ENCODE data around the gene POU6F2.
A peak's percentile ranks its signal among the peaks of the same experiment; 100 is the strongest.

Gene POU6F2

DNA sequence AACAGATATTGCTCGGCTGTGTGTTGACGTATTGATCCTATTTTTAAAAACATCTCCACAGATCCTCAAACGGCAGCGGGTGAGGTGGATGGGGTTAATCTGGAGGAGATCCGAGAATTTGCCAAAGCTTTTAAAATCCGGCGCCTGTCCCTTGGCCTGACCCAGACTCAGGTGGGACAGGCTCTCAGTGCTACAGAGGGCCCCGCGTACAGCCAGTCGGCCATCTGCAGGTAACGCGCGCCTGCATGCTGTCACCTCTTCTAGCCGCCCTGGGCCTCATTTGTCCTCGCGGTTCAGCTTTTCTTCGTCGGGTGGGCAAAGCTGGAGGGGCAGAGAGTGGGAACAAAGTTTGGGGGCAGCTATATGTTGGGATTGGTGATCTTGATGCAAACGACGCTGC lies 482.8 kb downstream of the POU6F2 start:
- DNase-seq: no peak

DNA sequence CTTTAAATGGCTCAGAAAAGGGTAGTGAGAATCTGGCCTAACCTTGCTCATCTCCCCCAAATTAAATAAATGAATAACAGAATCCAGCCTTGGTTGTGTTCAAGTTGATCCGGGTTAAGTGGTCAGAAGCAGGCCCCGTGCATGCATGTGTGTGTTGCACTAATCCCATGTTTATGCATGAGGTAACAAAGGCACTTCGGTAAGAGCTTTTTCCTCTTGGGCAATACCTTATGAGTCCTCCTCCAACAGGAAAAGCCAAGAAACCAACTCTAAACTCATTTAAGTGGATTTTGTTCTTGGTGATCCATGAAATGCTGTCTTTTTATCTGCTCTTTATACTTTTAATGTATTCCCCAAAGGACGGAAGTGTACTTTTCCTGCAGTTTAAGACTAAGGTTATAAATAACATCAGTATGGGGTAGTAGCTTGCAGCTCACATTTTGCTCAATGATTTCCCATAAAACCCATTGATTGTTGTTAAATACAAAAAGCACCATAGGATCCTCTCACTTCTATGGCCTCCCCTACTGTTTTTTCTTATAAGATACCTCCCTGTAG lies 483.6 kb downstream of the POU6F2 start:
- DNase-seq: no peak

DNA sequence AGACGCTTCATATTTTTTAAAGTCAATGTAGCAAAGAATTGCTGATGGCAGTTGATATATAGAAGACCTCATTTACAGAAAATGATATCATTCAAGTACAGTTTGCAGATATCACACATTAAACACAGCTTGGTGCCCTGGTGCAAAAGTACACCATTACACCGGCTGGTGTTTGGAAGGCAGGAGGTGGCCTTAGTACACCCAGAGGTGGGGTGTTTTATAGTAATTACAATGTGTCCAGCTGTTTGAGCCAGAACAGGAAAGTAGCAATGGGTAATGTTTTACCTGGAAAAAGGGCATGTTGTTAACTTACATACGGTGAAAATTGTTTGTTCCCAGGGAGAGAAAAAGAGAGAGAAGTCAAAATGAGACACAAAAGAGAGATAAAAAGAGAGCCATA lies 485.5 kb downstream of the POU6F2 start:
- no peak for DNase-seq

DNA sequence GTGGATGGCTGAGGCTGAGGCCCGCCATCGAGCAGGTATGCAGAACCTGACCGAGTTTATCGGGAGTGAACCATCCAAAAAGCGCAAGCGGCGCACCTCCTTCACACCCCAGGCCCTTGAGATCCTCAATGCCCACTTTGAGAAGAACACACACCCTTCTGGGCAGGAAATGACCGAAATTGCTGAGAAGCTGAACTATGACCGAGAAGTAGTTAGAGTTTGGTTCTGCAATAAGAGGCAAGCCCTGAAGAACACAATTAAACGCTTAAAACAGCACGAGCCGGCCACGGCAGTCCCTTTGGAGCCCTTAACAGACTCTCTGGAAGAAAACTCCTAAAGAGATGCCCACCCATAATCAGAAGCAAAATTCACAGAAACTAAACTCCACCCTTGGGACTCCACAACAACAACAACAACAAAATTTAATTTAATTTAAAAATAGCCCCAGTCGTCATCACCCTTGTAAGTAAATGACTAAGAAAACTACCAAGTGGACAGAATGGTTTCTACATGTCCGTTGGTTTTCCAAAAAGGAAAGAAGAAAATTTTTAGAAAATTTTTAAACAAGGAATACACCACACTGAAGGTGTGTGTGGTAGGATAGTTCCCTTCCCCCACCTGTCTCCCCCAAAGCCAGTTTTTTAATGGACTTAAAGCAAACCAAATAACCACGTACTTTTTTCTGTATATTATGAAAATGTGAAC lies 486.8 kb downstream of the POU6F2 start:
- DNase-seq: no peak

DNA sequence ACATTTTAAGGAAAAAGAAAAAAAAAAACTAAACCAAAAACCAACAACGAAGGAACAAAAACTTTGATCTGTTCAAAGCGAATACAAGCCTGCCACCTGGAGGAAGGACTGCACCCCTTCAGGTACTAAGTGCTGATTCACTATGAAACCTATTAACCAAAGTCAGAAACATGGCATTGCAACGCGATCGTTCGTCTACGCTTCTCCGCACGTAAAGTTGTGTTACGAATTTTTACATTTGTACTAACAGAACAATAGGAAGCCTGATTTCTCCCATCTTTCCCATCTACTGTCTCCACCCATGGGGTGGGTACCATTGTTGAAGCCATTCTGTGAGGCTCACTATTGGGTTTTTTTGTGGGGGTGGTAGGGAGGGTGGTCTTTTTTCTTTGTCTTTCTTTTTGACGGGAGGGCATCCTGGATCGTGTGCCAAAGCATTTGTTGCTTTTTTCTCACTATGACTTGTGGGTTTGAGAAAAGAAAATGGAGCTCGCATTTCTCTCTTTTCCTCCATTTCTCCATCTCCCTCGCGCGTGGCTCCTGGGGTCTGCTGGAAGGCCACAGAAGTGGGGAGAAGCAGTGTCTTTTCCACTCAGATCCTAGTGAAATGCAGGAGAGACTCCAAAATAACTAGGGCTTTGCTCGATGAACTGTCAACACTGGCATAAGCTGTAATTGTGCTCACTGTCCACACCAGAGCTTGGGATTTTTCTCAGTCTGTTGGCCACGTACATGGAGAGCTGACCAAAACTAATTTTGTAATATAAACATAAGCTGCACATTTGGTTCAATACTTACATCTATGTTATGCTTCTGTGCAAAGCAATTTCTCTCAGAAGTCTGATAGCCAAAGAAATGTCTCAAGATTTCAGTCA lies 487.6 kb downstream of the POU6F2 start:
- peak; percentile 10 for DNase-seq

DNA sequence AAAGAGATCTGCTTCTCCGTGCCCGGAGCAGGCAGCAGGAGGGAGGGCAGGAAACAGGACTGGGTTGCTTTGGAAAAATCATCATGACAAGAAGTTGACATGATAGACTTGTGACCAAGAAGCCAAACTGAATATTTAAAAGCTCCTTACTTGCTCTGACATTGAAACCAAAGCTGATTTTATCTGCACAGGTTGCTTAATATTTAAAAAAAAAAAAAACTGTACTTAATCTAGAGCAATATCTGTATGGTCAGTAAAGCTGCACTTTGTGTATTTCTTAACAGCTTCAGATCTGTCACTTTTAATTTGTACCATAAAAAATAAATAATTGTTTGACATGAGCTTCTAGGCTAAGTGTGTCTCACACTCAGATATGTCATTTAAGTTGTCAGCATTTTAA lies 490.6 kb downstream of the POU6F2 start:
- no peak for DNase-seq

DNA sequence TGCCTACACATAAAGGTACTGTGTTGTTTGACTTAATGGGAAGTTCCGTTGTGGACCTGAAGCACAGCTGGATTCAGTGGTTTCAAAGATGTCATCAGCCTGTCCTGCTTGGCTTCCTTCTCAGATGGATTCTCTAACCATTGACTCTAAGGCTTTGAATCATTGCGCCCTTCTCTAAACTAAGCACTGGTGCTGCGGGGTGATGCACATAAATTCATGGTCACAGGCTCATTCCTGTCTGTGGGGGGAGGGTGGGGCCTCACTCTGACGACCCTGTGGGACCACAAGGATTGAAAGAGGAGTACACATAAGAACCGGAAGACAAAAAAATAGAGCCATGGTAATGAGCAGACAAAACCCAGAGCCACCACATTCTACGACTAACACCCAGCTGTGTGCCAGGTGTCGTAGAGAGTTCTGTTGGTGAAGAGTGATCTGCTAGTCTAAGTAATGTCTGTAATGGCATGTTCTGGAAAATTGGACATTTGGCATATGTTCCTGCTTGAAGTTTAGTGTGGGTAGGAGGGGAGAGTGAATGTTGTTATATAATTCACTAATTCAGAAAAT lies 491.2 kb downstream of the POU6F2 start:
- DNase-seq: no peak

DNA sequence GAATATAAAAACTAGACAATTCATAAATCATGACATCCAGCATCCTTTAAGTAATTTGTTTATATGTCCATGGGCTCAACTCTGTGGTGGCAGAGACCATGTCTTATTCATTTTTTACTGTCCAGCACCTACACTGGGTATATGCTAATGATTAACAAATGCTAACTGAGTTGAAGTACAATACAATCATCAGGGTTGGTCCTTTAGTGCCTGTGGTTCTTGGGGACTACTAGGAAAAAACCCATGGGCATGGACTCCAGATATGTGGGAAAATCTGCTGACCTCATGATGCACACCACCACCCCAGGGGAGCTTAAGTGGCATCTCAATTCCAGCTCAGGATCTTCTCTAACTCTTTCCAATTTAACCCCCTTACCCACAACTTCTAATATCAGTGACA lies 503.2 kb downstream of the POU6F2 start:
- no peak for DNase-seq

DNA sequence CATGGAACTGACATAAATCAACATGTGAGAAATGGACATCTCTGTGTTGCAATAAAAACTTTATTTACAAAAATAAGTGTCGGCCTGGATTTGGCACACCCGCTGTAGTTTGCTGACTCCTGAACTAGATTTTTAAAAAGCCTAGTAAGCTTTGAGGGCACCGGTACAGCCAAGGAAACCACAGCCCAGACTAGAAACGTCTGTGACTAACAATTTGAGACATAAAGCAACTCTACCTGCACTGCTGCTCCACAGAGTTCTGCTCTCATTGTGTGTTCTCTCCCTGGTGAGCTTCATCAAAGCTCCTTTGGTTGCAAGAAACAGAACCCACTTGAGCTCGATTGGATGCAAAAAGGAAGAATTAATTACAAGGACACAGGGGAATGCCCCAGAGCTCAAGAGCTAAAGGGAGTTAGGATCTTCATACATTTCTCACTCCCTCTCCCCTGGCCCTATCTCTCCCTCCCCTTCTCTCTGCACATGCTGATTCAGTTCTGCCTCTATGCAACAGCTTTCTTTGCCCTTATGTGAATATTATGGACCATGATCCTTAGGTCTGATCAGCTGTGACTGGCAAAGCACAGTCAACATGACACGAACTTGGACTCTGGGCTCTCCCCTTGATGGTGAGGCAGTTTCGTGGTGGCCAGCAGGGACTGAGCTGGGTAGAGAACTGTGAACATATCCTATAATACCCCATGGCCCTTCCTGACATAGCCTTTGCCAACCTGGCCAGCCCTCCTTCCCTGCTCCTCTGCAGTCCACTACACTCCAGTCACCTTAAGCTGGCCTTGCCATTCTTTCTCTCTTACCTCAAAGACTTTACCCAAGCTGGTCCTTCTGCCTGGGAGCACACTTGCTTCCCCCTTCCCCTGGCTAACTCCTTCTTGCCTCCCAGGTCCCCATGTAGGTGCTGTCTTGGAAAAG lies 511.0 kb downstream of the POU6F2 start:
- DNase-seq: no peak

DNA sequence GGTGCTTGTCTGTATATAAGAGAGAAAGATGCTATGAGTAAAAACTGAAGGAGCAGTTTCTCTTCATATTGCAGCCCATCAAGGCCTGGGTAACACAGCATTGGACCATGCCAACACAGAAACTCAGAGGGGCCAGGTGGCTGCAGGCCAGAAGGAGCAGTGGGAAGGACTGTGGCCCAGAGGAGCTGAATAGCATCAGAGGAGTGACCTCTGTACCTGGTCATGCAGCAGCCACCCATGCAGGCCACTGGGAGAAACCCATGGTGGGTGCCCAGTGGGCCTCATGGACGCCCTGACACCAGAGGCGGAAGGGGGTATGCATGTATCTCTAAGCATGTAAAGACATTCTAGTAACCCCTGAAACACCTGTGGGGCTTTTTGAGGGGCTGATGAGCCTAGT lies 512.6 kb downstream of the POU6F2 start:
- DNase-seq: no peak

DNA sequence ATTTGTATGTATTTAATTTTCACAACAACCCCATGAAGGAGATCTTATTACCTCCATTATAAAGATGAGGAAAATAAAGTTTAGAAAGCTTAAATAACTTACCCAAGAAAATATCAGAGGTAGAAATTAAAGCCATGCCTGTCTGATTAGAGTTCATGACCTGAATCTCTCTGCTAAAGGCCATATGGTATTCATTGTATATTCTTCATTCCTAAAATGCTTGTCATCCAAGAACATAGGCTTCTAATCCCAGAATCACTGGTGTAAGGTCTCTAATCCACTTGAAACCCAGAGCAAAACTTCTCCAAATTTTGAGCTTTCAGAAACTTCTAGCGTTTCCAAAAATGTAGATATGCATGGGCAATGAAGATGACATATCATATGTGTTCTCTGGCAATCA lies 516.2 kb downstream of the POU6F2 start:
- no peak for DNase-seq

DNA sequence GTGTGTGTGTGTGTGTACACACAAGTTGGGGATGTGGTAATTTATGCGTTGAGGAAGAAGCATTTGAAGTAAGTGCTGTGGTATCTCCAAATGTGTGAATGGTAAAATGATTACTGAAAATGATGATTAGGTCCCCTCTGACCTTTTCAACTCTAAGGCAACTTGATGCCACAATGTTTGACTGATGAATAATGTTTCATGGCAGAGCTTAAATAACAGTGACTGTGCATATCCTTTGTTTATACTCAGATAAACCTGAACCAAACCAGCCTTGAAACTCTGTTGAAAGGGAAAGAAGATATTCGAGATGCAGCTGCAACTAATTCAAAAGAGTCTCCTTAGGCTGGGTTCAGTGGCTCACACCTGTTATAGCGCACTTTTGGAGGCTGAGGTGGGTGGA lies 523.6 kb downstream of the POU6F2 start:
- DNase-seq: no peak

DNA sequence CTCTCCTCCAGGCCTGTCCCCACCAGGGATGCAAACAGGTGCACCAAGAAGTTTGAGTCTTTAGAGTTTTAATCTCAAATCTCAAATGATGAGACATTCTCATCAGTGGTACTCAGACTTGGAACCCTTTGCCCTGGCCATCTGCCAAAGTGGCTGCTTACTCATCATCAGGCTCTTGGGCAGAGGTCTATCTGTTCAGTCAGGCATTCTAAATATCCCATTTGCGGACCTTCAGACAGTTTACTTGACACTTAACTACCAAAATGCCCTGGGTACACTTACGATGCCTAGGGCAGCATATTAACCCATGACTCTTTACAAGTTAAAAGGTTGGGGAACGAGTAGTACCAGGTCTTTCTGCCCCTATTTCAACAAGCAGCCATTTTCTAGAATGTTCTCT lies 527.3 kb downstream of the POU6F2 start:
- DNase-seq: no peak

DNA sequence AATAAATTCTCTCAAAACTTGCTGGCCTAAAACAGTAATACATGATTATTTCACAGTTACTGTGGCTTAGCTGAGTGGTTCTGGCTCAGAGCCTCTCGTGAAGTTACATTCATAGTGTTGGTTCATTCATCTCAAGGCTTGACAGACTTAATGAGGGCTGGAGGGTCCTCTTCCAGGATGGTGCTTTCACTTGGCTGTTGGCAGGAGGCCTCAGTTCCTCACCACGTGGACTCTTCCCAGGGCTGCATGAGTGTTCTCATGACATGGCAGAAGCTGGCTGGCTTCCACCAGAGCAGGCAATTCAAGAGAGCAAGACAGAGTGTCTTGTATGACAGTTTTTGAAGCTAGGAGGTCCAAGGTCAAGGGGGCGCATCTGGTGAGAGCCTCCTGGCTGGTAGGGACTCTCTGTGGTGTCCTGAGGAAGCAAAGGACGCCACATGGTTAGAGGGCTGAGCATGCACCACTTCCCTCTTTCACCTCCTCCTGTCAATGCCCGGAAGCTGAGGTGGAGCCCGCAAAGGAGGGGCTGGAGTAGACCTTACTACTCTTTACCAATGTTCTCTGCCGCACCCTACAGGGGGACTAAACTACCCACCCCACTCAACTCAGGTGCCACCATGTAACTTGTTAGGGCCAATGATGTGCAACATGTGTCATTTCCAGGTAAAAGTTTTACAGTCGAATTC lies 530.3 kb downstream of the POU6F2 start:
- DNase-seq: no peak

DNA sequence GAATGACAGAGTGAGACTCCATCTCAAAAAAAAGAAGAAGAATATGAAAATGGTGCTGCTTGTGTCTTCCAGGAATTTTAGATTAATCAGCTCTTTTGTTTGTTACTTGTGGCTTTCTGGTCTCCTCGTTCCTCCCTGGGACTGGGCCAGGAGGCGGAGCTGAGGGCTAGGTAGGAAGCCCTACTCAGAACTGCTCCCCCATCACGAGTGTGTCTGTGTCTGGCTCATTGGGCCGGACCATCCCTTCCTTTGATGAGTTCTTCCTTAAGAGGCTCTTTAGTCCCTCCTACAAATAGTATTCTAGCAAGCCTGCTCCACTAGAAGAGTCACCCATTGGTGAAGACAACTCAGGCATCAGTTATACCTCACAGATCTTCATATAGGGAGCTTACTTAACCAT lies 531.7 kb downstream of the POU6F2 start:
- DNase-seq: no peak

DNA sequence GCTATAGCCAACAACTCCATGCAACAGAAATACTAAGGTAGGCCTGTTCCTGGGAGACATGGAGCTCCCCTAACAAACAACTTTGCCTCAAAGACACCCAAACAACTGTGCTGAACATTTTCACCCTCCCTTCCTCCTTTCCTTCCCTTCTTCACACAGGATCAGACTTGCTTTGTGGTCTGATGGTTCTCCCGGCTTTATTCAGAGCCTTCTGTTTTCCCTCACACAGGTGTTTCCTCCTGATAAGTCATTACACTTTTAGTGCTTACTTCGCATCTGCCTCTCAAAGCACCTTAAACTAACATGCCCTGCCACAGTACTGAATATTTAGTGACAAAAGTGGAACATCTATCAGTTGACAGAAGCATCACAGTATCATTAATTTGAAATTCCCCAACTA lies 532.2 kb downstream of the POU6F2 start:
- no peak for DNase-seq

DNA sequence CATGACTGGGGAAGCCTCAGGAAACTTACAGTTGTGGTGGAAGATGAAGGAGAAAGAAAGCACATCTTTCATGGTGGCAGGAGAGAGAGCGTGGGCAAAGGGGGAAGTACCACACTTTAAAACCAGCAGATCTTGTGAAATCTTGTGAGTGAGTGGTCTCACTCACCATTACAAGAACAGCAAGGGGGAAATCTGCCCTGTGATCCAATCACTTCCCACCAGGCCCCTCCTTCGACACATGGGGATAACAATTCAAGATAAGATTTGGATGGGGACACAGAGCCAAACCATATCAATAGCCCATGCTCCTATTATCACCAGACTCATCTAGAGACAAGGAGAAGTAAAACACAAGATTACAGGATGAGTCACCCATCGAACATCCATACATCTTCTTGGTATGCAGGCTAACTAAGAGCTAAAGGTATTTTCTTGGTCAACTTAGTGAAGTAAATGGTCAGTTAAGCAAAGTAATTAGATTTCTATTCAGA lies 533.2 kb downstream of the POU6F2 start:
- DNase-seq: no peak

DNA sequence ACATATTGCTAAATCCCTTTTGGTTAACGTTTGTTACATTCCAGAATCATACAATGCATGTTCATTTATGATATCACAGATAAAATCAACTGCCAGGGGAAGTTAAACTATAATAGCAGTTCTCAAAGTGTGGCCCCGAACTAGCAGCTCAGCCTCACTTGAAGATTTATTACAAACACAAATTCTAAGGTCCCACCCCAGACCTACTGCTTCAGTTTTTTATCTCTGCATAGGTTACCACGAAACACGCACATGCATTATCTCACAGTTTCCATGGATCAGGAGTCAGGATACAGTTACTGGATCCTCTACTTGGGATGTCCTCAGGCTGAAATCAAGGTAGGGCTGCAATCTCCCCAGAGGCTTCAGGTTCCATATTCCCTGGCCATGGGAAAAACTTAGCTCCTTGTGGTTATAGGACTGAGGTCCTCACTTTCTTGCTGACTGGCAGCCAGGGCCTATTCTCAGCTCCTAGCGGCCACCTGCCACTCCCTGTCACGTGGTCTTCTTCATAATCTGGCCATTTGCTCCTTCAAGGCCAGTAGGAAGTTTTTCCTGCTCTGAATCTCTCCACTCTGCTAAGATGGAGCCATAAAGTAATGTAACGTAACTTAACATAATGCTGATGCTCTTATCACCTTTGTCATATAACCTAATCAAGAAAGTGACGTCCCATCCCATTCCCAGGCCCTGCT lies 538.0 kb downstream of the POU6F2 start:
- no peak for DNase-seq

DNA sequence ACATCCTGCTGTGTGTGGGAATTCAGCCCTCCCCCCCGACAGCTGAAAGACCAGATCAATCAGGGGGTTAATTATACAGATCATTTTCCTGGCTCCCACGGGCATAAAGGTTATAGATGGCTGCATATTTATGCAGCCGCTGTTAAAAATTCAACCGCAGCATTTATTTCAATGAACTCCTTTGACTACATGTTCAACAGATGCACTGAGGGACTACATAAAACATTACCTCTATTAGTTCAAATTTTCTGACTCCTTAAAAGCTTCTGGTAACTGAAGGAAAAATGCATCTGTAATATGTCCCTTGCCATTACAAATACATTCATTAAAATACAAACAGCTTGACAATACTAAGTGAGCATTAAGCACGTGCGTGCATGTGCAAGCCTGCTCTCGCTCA lies 538.8 kb downstream of the POU6F2 start:
- no peak for DNase-seq

DNA sequence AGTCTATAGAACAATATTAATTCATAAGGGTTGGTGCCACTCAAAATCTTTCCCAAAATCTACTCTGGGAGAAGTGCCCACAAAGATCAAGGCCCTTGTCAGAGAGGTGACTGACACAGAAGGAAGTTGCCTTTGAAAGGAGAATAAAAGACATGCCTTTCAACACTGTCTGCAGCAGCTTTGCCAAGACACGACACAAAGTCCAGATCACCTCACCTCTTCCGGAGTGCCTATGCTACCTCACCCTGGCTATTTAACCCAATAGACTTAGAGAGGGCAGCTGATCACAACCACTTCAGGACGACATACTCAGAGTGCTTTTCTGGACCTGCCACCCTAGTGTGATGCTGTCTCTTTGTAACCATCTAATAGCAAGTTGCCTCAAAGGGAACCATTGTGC lies 539.5 kb downstream of the POU6F2 start:
- DNase-seq: no peak
